ENCODE data around the gene RPS6KA5.
"Not testable (repeated sequence)": the region's sequence is repeated elsewhere in the genome, so short reads cannot be mapped to it uniquely, and the experiment has no call there.

Gene RPS6KA5

GRCh38 chr14:91089958-91090535 is 29.6 kb upstream of the RPS6KA5 start:
- no peaks in the 10 kb centered on the region for H3K4me1 ChIP-seq (ENCODE audit: insufficient read depth, low read length)
- H3K27ac ChIP-seq (ENCODE audit: low read length): no peak overlapping the region
- no peaks in the 10 kb centered on the region for H3K9me3 ChIP-seq (ENCODE audit: insufficient read depth, low read length, severe bottlenecking)
- no peak overlapping the region for H3K9ac ChIP-seq (ENCODE audit: low read depth, low read length)
- H3K36me3 ChIP-seq (ENCODE audit: insufficient read depth, low read length): no peaks in the 10 kb centered on the region
- H2AFZ ChIP-seq (ENCODE audit: low read depth, low read length): no peak overlapping the region
- ATAC-seq (ENCODE audit: insufficient read depth, low read depth): no peak
- TF ChIP-seq EZH2 (IDR thresholded peaks at IDR 0.05; ENCODE audit: borderline replicate concordance, low read depth, low read length, severe bottlenecking): no peak
- TF ChIP-seq, protein P1, sequence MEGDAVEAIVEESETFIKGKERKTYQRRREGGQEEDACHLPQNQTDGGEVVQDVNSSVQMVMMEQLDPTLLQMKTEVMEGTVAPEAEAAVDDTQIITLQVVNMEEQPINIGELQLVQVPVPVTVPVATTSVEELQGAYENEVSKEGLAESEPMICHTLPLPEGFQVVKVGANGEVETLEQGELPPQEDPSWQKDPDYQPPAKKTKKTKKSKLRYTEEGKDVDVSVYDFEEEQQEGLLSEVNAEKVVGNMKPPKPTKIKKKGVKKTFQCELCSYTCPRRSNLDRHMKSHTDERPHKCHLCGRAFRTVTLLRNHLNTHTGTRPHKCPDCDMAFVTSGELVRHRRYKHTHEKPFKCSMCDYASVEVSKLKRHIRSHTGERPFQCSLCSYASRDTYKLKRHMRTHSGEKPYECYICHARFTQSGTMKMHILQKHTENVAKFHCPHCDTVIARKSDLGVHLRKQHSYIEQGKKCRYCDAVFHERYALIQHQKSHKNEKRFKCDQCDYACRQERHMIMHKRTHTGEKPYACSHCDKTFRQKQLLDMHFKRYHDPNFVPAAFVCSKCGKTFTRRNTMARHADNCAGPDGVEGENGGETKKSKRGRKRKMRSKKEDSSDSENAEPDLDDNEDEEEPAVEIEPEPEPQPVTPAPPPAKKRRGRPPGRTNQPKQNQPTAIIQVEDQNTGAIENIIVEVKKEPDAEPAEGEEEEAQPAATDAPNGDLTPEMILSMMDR (IDR thresholded peaks at IDR 0.05; ENCODE audit: borderline replicate concordance, extremely low read depth, low read length, poor library complexity, severe bottlenecking): no peak
- DNase-seq: no peak
- H3K4me2 ChIP-seq (ENCODE audit: insufficient read depth, low read length): no peak overlapping the region
- peaks cover 48% of the 10 kb centered on the region for H3K27me3 ChIP-seq (ENCODE audit: insufficient read depth, low read length, poor library complexity)
- no peak overlapping the region for H3K4me3 ChIP-seq (ENCODE audit: low read depth in 1 of 2, low read length in 2 of 2)
- peaks cover 12% of the 10 kb centered on the region; the same call in 1 of the 2 replicates for H4K20me1 ChIP-seq (ENCODE audit: insufficient read depth, low read length)
- H3K79me2 ChIP-seq (ENCODE audit: insufficient read depth, low read length): no peaks in the 10 kb centered on the region

- TF ChIP-seq, protein P1 (IDR thresholded peaks at IDR 0.05; ENCODE audit: borderline replicate concordance, extremely low read depth, low read length, poor library complexity, severe bottlenecking): no peak
- TF ChIP-seq EZH2 (IDR thresholded peaks at IDR 0.05; ENCODE audit: borderline replicate concordance, low read depth, low read length, severe bottlenecking): no peak
- H3K9ac ChIP-seq (ENCODE audit: low read depth, low read length): no peak overlapping the region
- no peaks in the 10 kb centered on the region for H3K79me2 ChIP-seq (ENCODE audit: insufficient read depth, low read length)
- H3K36me3 ChIP-seq (ENCODE audit: insufficient read depth, low read length): no peaks in the 10 kb centered on the region
- peaks cover 16% of the 10 kb centered on the region; the same call in 1 of the 2 replicates for H4K20me1 ChIP-seq (ENCODE audit: insufficient read depth, low read length)
- H3K4me3 ChIP-seq (ENCODE audit: low read depth in 1 of 2, low read length in 2 of 2): no peak overlapping the region
- DNase-seq (no peak), ATAC-seq (ENCODE audit: insufficient read depth, low read depth) (no peak)
- H3K4me2 ChIP-seq (ENCODE audit: insufficient read depth, low read length): no peak overlapping the region
- no peak overlapping the region for H2AFZ ChIP-seq (ENCODE audit: low read depth, low read length)
- no peak overlapping the region for H3K27ac ChIP-seq (ENCODE audit: low read length)
- H3K27me3 ChIP-seq (ENCODE audit: insufficient read depth, low read length, poor library complexity): peaks cover 48% of the 10 kb centered on the region
- H3K9me3 ChIP-seq (ENCODE audit: insufficient read depth, low read length, severe bottlenecking): no peaks in the 10 kb centered on the region
- H3K4me1 ChIP-seq (ENCODE audit: insufficient read depth, low read length): no peaks in the 10 kb centered on the region
These were observed 28.3 kb upstream of the RPS6KA5 start for GRCh38 chr14:91088585-91089235.

DNA sequence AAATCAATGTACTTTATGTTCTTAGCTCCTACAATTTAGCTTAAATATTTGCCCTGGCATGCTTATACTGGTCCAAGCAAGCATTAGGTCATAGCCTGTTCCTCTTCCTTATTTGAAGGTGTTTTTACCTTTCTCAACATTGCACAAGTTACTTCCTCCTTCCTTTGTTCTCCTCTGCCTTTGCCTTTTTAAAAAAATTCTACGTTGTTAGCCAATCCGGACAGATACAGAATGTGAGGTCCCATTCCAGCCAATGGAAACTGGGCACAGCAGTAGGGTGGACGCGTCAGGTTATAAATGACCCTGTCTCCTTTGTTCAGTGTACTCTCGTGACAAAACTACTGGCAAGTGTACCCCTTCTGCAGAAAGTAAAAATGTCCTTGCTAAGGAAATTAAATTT is 27.0 kb upstream of the RPS6KA5 start:
- H3K4me2 ChIP-seq (ENCODE audit: insufficient read depth, low read length); H3K79me2 ChIP-seq (ENCODE audit: insufficient read depth, low read length); DNase-seq; H3K9ac ChIP-seq (ENCODE audit: low read depth, low read length); H3K4me1 ChIP-seq (ENCODE audit: insufficient read depth, low read length); H3K4me3 ChIP-seq (ENCODE audit: low read depth in 1 of 2, low read length in 2 of 2); H3K36me3 ChIP-seq (ENCODE audit: insufficient read depth, low read length); ATAC-seq (ENCODE audit: insufficient read depth, low read depth); H2AFZ ChIP-seq (ENCODE audit: low read depth, low read length); H3K9me3 ChIP-seq (ENCODE audit: insufficient read depth, low read length, severe bottlenecking); H3K27ac ChIP-seq (ENCODE audit: low read length): not testable (repeated sequence)
- H3K27me3 ChIP-seq (ENCODE audit: insufficient read depth, low read length, poor library complexity): peaks cover 48% of the 10 kb centered on the region
- peaks cover 16% of the 10 kb centered on the region; the same call in 1 of the 2 replicates for H4K20me1 ChIP-seq (ENCODE audit: insufficient read depth, low read length)

DNA sequence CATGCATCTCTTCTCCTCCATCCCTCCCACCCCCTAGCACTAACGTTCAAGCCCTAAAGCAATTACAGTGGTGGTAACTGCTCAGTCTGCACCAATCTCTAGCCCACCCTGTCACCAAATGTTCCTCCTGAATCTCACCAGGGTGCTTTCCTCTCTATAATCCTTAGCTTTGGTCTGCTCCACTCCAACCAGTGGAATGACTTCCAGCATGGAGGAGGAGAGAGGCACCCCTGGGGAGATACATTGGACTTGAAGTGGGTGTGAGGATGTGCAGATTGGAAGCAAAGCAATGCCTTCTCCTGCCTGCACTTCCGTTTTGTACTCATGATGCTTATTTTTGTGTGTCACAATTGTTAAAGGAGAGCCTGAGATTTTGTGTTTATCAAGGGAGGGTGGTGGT is 24.1 kb upstream of the RPS6KA5 start:
- ATAC-seq (ENCODE audit: insufficient read depth, low read depth): no peak
- DNase-seq: no peak
- Histone ChIP-seq H4K20me1 (ENCODE audit: insufficient read depth, low read length) (peaks cover 4% of the 10 kb centered on the region; the same call in 1 of the 2 replicates), H3K9ac (ENCODE audit: low read depth, low read length) (no peak overlapping the region), H2AFZ (ENCODE audit: low read depth, low read length) (no peak overlapping the region), H3K4me3 (ENCODE audit: low read depth in 1 of 2, low read length in 2 of 2) (no peak overlapping the region), H3K4me1 (ENCODE audit: insufficient read depth, low read length) (no peaks in the 10 kb centered on the region), H3K27ac (ENCODE audit: low read length) (no peak overlapping the region), H3K27me3 (ENCODE audit: insufficient read depth, low read length, poor library complexity) (peaks cover 27% of the 10 kb centered on the region), H3K36me3 (ENCODE audit: insufficient read depth, low read length) (no peaks in the 10 kb centered on the region), H3K9me3 (ENCODE audit: insufficient read depth, low read length, severe bottlenecking) (no peaks in the 10 kb centered on the region), H3K79me2 (ENCODE audit: insufficient read depth, low read length) (no peaks in the 10 kb centered on the region), H3K4me2 (ENCODE audit: insufficient read depth, low read length) (no peak overlapping the region)
- TF ChIP-seq EZH2 (IDR thresholded peaks at IDR 0.05; ENCODE audit: borderline replicate concordance, low read depth, low read length, severe bottlenecking): no peak
- TF ChIP-seq, protein P1 (IDR thresholded peaks at IDR 0.05; ENCODE audit: borderline replicate concordance, extremely low read depth, low read length, poor library complexity, severe bottlenecking): no peak
